Choroid plexus epithelial cell (primary cell): ENCODE measurements around the gene CYP1A2.

ENCODE experiments used
- DNase-seq: peaks from one replicate; pipeline ENCODE4 v3.0.0-alpha.2; 2010; ENCODE audit warnings: low read depth
- H3K4me3 ChIP-seq: 2 replicates; pipeline ENCODE4 v1.5.1; 2011; ENCODE audit warnings: low read depth, mild to moderate bottlenecking, control low read depth, low read length, moderate library complexity
- TF ChIP-seq, protein P1 (sequence below): conservative IDR thresholded peaks from 2 replicates; pipeline ENCODE4 v1.5.1; 2011; ENCODE audit warnings: low read depth, mild to moderate bottlenecking, control low read depth, inconsistent platforms, low read length, moderate library complexity

CYP1A2 gene

DNA sequence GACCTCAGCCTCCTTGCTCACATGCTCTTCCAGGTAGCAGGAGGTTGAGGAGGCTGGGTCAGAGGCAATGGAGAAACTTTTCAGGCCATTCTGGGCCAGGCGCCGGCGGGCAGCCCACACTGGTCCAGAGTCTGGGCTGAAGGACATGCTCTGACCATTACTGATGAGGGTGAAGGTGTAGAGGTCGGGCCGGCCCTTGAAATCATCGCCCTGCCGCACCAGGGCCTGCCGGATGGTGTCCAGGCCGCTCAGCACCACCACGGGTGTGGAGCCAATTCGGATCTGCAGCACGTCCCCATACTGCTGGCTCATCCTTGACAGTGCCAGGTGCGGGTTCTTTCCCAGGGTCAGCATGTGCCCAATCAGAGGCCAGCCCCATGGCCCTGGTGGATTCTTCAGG lies 26.1 kb upstream of the CYP1A2 start:
- no peak overlapping the region for H3K4me3 ChIP-seq
- TF ChIP-seq, protein P1, sequence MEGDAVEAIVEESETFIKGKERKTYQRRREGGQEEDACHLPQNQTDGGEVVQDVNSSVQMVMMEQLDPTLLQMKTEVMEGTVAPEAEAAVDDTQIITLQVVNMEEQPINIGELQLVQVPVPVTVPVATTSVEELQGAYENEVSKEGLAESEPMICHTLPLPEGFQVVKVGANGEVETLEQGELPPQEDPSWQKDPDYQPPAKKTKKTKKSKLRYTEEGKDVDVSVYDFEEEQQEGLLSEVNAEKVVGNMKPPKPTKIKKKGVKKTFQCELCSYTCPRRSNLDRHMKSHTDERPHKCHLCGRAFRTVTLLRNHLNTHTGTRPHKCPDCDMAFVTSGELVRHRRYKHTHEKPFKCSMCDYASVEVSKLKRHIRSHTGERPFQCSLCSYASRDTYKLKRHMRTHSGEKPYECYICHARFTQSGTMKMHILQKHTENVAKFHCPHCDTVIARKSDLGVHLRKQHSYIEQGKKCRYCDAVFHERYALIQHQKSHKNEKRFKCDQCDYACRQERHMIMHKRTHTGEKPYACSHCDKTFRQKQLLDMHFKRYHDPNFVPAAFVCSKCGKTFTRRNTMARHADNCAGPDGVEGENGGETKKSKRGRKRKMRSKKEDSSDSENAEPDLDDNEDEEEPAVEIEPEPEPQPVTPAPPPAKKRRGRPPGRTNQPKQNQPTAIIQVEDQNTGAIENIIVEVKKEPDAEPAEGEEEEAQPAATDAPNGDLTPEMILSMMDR = no peak
- no peak for DNase-seq

DNA sequence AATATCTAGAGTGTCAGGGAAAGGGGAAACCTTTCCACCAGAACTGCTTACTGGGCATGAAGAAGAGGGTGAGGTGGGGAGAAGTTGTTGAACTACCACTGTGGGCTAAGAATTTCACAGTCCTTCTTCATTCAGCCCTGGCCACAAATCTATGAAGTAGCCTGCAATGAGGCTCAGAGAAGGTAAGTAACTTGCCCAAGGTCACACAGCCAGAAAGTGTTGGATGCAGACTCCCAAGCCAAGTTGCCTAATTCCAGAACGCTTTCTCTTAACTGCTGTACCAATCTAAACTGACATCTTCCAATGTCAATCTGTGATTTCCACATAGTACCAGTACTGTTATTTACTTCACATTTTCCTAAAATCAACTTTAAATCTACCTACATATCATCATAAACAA lies 25.5 kb upstream of the CYP1A2 start:
- DNase-seq = no peak
- no peak overlapping the region for H3K4me3 ChIP-seq
- TF ChIP-seq, protein P1 = no peak

DNA sequence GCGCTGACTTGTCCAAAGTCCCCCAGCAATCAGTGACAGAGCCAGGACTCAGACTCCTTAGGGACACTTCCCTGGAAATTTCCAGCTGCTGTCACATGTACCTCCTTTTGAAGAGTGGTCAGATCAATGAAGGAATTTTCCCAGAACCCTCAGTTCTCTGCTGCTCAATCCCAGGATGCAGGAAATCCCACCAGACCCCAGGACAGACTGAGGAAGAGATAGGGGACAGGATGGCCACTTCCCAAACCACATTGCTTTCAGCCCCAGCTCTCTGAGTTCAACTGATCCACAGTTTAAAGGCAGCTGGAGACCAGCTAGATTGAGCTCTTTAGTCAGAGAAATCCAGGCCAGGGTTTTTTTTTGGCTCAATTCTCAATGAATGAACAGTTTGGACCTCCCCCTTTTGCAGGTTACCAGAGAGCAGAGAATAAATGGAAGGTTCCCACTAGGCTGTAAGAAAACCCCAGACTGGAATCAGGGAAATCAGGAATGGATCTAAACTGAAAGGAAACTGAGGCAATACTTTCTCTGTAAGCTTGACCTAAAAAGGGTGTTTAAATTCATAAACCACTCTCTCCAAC lies 24.8 kb upstream of the CYP1A2 start:
- peak; percentile 73 for DNase-seq
- no peak overlapping the region for H3K4me3 ChIP-seq
- TF ChIP-seq, protein P1 = no peak

DNA sequence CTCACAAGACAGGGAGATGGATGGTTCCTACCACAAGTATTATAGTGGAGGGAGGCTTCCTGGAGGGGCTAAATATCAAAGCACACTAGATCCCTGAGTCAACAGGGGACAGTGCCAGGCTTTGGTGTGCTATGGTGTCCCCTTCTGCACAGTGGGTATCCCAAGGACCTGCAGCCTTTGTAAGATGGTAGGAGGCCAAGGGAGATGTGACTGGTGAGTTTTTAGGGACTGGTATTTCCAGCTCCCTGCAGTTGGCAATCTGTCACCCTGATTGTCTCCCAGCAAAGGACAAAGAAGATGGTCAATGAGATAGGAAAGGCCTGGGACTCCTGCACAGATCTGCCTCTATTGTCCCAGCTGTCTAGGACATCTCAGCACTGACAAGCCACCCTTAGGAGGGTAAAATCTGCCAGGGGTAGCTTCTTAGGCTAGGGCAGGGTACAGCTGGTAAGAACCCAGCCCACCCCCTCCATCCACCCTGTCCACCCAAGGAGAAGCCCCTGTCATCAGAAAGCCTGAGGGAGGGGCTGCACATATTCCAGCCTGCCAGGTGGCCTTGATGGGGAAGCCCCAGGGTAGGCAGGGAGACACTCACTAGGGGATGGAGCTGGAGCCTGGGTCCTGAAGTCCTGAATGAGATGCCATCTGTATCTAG lies 23.9 kb upstream of the CYP1A2 start:
- TF ChIP-seq, protein P1 = no peak
- H3K4me3 ChIP-seq = no peak overlapping the region
- no peak for DNase-seq

DNA sequence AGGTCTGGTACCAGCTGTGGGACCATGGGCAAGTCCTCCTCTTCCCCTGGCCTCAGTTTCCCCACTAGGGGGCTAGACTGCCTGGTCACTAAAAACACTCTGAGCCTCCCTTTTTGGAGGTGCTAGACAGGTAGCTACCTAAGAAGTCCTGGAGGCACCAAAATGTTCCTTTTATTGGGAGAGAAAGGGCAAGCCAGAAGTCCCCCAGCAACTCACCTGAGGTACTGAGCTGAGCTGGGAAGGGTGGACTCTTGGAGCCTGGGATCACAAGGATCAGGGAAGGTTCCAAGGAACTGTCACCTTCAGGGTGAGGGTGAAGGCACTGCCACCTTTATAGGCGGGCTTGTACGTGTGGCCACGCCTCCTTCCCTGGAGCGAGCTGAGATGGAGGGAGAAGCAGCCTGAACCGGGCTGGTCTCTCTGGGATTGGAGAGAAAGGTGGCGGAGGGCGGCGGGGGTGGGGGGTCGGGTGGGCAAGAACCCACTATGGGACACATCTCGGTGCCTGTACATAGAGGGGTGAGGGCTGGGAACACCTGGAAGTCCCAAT lies 23.3 kb upstream of the CYP1A2 start, which contains the start of gene CYP1A1:
Gene CYP1A1, minus strand, starts transcription at position 304 of the 550 bp plus-strand sequence. CDS start 2,431 bp downstream, outside the sequence.
- peak; percentile 8 for DNase-seq
- H3K4me3 ChIP-seq = peak within 1 kb of the TSS; percentile 47
- TF ChIP-seq, protein P1 = no peak

DNA sequence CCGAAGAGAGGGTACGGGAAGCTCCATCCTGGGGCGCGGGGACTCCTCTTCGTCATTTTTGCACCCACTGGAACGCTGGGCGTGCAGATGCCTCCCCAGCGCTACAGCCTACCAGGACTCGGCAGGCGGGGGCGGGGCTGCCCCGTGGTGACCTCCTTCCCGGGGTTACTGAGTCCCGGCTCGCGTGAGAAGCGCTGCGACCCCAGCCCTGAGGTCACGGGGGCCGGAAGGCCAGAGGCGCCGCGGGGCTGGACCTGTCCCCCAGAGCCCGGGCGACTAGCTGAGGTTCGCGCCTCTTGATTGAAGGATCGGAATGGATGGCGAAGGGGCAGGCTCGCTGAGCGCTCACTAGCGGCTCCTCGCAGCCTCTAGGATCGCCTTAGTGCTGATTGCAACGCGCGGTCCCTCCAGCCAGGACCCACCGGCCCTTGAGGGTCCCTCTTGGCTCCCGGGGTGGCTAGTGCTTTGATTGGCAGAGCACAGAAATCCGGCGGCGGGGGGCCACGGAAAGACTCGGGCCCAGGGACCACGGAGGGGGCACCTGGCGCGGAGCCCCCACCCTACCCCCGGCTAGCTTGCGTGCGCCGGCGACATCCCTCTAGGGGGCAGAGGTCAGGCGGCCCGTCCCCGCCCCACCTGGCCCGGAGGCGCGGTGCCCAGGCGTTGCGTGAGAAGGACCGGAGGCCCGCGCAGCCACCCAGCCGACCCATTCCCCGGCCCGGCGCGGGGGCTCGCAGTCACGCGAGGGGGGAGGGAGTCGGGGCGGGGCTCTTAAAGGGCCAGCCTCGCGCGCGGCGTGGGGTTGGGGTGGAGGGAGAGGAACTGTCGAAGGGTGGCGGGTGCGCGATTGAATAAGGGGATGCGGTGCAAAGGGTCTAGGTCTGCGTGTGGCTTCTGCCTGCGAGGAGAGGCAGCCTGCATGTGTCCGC lies 22.5 kb upstream of the CYP1A2 start:
- H3K4me3 ChIP-seq = peak overlapping the region; percentile 47
- TF ChIP-seq, protein P1 = no peak
- peak; percentile 10 for DNase-seq
